HG02763 (cell line): ENCODE results near the gene WDR5B.

Experiments used
- ATAC-seq: cut with Tn5 transposase; IDR thresholded peaks from one replicate; pipeline ENCODE4 v1.9.1; 2021; ENCODE audit warnings: mild to moderate bottlenecking, moderate library complexity; ENCODE audit not compliant: unreplicated experiment

WDR5B gene

DNA sequence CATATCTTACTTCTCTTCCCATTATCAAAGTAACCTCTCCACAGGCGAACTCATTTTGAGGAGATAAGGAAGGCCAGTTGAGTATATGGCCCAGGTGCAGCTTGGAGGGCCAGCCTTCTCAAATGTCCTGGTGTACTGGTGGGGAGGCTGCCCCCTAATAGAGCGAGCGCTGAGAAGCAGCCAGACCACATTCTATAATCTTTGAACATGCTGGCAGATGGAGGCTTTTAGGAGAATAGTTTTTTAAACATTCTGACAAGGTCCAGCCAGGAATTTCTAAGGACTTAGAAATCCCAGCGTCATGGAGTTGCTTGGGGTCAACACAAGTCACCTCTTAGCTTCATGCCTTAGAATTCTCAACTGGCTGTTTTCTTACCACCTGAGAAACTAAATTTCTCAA lies 5.8 kb downstream of the WDR5B start:
- no peak for ATAC-seq

DNA sequence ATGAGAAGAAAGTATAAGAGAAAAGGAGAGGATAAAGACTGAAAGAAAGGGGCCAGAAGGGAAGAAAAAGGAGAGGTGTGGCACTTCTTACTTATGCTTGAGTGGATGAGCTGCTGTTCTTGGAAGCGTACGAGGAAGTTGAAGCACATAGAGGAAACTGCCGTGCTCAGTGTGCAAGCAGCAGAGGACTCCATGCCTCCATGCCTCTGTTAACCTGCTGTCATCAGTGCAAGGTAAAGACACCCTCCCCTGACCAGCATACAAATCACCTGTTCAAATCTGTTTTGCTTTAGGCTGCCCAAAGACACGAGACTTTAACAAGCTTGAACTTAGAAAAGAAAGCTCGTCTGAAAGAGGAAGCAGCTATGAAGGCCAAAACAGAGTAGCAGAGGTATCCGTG lies 6.4 kb downstream of the WDR5B start:
- no peak for ATAC-seq

- no peak for ATAC-seq
Measured at GRCh38 chr3:122407946-122408345, 7.9 kb downstream of the WDR5B start.

GRCh38 chr3:122406198-122406597 lies 9.7 kb downstream of the WDR5B start:
- no peak for ATAC-seq

DNA sequence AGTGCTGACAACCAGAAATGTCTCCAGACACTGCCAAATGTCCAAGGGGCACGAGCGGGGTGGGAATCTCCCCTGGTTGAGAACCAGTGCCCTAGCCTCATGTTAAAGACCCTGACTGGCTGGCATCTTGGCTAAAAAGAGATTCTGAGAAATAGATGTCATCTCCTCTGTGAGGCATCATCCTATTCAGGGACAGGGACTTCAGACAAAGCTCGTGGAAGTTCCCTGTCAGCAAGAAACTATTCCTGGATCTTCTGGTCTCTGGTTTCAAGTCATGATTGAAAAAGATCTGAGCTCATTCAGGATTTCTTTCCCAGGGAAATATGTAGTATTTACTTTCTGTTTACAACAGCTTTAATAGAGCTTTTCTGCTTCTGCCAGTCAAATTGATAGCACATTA lies 10.8 kb downstream of the WDR5B start:
- ATAC-seq: no peak

DNA sequence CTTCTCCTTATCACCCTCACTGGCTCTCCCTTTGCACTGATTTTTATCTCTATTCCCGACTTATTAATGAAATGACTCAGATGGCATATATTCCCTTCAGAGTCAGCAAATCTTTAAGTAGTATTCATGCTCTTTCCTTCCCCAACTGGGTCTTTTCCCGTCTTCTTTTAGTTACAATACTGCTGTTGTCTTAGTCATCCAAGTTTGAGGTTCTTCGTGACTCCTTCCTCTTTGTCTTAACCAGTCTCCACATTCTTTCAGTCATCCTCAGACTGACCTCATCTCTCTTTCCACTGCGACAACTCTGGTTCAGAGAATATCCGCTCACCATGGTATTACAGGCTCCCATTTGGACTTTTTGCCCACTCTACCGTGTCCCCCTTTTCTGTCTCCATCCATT lies 12.4 kb downstream of the WDR5B start:
- ATAC-seq: no peak

GRCh38 chr3:122398920-122399319 lies 16.9 kb downstream of the WDR5B start:
- no peak for ATAC-seq

GRCh38 chr3:122397201-122397600 lies 18.7 kb downstream of the WDR5B start:
- ATAC-seq: no peak

GRCh38 chr3:122396511-122396910 lies 19.4 kb downstream of the WDR5B start:
- ATAC-seq: no peak

- no peak for ATAC-seq
Measured at GRCh38 chr3:122395582-122395981, 20.3 kb downstream of the WDR5B start.

GRCh38 chr3:122394173-122394572 lies 21.7 kb downstream of the WDR5B start:
- ATAC-seq: no peak

- no peak for ATAC-seq
Measured at GRCh38 chr3:122392868-122393844, 22.7 kb downstream of the WDR5B start.

- ATAC-seq: no peak
Measured at GRCh38 chr3:122391681-122392446, 24.0 kb downstream of the WDR5B start.

DNA sequence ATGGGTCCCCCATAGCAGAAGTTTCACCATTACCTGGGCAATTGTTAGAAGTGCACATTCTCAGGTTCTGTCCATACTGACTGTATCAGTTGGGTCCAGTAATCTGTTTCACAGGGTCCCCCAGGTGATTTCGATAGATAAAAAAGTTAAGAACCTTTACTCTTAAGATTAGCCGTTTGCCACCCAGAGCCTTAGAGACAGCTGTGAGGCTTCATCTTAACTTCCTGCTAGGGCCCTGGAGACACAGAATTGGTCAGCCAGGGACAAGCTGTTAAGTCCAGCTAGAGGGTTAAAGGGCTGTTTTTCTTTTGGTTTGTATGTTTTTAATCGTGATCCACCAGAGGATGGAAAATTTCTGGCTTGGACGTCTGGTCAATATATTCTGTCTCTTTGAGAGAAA lies 25.2 kb downstream of the WDR5B start:
- no peak for ATAC-seq

DNA sequence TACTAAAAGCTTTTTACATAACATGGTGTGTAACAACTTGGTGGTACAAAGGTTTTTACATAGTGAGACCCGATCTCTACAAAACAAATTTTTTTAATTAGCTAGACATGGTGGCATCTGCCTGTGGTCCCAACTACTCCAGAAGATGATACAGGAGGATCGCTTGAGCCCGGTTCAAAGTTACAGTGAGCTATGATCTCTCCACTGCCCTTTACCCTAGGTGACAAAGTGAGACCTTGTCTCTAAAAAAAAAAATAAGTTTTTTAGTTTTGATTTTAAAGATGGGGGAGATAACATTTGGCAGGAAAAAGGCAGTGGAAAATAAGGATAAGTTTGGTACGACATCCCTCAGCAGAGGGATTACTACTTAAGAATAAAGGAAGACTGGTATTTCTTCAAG lies 26.0 kb downstream of the WDR5B start:
- no peak for ATAC-seq

DNA sequence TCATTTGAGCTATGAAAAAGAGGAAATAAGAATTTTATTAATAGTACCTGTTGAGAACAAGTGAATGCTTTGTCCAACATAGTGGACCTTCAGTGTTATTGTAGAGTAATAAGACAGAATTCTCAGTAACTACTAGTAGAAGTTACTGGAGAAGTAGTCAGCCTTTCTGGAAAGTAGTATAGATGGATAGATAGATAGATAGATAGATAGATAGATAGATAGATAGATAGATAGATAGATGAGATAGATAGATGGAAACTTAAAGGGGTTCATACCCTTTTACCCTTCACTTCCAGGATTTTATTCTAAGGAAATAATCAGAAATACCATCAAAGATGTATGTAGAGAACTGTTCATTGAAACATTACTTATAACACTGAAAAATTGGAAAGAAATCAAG lies 26.7 kb downstream of the WDR5B start:
- ATAC-seq: no peak

DNA sequence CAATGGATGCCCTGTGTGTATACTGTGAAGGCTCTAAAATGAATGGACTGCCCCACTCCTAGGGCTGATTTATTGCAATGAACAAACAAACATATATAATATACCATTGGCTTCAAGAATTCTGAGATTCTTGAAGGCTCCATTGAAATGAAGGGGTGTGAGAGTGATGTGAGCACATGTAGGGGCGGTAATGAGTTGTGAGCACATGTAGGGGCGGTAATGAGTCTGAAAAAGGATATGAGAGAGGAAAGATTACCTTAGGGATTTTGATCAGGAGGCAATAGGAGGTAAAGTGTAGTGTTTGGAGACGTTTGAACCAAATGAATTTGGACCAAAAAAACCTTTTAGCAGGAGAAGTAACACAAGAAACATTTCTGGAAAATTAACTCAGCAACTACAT lies 28.2 kb downstream of the WDR5B start:
- ATAC-seq: no peak

DNA sequence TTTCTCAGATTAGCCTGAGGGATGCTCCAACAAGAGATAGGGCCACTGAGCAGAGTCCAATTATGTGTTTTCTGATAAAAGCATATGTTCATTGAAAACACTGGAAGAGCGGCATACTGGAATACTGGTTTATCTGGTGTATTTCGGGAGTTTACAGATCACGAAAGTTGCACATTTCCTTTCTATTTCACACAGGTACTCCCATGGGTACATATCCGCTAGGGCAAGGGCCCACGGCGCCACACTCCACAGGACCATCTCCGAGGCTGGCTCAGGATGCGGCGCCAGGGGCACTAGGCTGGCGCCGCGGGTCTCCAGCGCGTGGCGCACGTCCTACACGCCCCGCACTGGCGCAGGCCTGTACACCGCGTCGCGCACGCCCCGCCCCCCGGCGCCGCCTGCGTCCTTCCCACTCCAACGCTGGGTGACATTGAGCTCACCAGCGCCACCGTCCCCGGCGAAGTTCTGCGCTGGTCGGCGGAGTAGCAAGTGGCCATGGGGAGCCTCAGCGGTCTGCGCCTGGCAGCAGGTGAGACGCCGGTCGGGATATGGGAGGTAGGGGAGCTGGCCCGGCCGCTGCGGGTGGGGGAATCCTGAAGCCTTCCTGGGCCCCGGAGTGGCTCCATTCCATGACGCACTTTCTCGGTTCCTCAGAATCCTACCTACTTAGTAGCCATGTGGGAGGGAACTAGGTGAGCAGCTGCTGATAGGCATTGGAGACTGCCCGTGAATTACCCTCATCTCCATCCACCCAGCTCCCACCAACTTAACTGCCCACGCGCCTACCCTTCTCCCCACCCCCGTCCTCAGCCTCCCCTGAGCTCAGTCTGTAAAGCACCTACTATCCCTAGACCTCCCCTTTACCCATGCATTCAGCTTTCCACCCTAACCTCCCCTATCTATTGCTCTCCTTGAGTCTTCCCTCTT lies 31.8 kb downstream of the WDR5B start, which contains the start of gene FAM162A:
Gene FAM162A, plus strand, starts transcription at position 412 of the 927 bp plus-strand sequence. Its CDS starts 84 bp downstream, at position 496.
- ATAC-seq: peak; percentile 92

- peak; percentile 43 for ATAC-seq
Measured at GRCh38 chr3:122382888-122383666, 32.8 kb downstream of the WDR5B start, which contains the start of gene MIX23. Gene MIX23 (minus strand): TSS chr3:122383231. CDS start chr3:122383224, 7 bp downstream.

- no peak for ATAC-seq
Measured at GRCh38 chr3:122377975-122378374, 37.9 kb downstream of the WDR5B start.
